ENCODE results near the gene GRAMD2A. TPM values are rescaled to one million over a fixed set of nuclear protein-coding genes. Genes with fewer than 3 reads are reported as not detected.

The GRAMD2A gene
- total RNA-seq, 1 donor from 2014 or later: 2.6 TPM

DNA sequence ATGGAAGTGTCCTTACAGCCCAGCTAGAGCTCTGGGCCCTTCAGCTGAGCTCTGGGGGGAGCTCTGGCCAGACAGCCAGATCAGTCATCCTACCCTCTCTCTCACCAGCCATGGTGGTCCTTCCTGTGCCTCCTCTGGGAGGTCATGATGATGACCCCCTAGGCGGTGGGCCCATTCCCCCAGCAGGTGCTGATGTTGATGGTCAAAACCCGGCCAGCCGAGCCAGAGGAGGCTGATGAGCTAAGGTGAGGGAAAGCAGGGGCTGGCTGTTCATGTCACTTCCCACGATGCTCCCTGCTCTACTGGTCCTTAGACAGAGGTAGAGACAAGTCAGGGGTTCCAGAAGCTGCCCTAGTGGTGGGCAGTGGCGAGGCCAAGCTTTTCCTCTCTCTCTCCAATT is 35.0 kb downstream of the GRAMD2A start:
- H3K4me1 Mint-ChIP-seq: peaks cover 4% of the 10 kb centered on the region
- no peaks in the 10 kb centered on the region for H3K9me3 Mint-ChIP-seq
- H3K27me3 Mint-ChIP-seq (ENCODE audit: low read depth): no peaks in the 10 kb centered on the region
- H3K27ac Mint-ChIP-seq: no peak overlapping the region
- no peaks in the 10 kb centered on the region for H3K36me3 Mint-ChIP-seq
- H3K4me3 Mint-ChIP-seq: no peak overlapping the region
- TF ChIP-seq CTCF (IDR thresholded peaks at IDR 0.05; ENCODE audit: unreplicated experiment): no peak
- no peak for DNase-seq (ENCODE audit: low spot score in 2 of 2, unreplicated experiment in 2 of 2)

GRCh38 chr15:72161361-72162132 is 36.0 kb downstream of the GRAMD2A start:
- no peak for DNase-seq (ENCODE audit: low spot score in 2 of 2, unreplicated experiment in 2 of 2)
- no peak for TF ChIP-seq CTCF (IDR thresholded peaks at IDR 0.05; ENCODE audit: unreplicated experiment)
- Mint-ChIP-seq H3K4me3 (no peak overlapping the region), H3K9me3 (no peaks in the 10 kb centered on the region), H3K27me3 (ENCODE audit: low read depth) (no peaks in the 10 kb centered on the region), H3K27ac (no peak overlapping the region), H3K36me3 (no peaks in the 10 kb centered on the region), H3K4me1 (no peaks in the 10 kb centered on the region)

DNA sequence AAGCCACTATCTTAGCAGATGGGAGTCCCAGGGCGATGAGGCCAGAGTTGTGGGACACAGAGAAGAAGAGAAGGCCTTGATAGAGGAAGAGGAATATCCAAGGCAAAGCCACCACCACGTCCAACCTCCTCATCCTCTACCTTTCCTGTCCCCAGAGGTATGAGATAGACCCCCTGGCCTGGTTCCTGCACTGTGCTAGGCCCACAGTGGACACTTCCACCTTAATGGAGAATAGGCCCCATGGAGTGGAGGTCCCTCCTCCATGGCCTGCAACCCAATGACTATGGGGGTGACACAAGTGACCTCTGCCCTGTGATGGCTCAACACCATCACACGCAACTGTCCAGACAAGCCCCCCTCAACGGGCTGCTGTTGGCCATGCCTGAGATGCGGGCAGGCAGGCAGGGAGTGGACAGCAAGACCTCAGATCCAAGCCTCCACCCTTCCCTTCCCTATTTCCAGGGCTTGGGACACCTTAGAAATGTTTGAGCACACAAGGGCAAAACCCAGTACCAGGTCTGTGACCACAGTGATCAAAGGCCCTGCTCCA is 36.8 kb downstream of the GRAMD2A start:
- Mint-ChIP-seq H3K27me3 (ENCODE audit: low read depth) (no peaks in the 10 kb centered on the region), H3K36me3 (no peaks in the 10 kb centered on the region), H3K4me3 (no peak overlapping the region), H3K9me3 (no peaks in the 10 kb centered on the region), H3K4me1 (peaks cover 4% of the 10 kb centered on the region), H3K27ac (no peak overlapping the region)
- no peak for TF ChIP-seq CTCF (IDR thresholded peaks at IDR 0.05; ENCODE audit: unreplicated experiment)
- no peak for DNase-seq (ENCODE audit: low spot score in 2 of 2, unreplicated experiment in 2 of 2)

DNA sequence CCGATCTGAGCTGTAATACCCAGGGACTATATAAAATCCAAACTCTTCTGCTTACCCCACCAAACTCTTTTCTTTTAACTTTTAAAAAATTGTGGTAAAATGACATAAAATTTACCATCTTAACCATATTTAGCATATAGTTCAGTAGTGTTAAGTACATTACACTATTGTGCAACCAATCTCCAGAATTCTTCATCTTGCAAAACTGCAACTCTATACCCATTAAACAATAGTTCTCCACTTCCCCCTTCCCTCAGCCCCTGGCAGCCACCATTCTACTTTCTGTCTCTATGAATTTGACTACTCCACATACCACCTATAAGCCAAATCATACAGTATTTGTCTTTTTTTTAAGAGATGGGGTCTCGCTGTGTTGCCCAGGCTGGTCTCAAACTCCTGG is 40.7 kb downstream of the GRAMD2A start:
- H3K9me3 Mint-ChIP-seq: no peaks in the 10 kb centered on the region
- H3K27me3 Mint-ChIP-seq (ENCODE audit: low read depth): no peaks in the 10 kb centered on the region
- no peak for DNase-seq (ENCODE audit: low spot score in 2 of 2, unreplicated experiment in 2 of 2)
- H3K4me1 Mint-ChIP-seq: peaks cover 18% of the 10 kb centered on the region
- H3K36me3 Mint-ChIP-seq: no peaks in the 10 kb centered on the region
- H3K27ac Mint-ChIP-seq: no peak overlapping the region
- H3K4me3 Mint-ChIP-seq: no peak overlapping the region
- no peak for TF ChIP-seq CTCF (IDR thresholded peaks at IDR 0.05; ENCODE audit: unreplicated experiment)

DNA sequence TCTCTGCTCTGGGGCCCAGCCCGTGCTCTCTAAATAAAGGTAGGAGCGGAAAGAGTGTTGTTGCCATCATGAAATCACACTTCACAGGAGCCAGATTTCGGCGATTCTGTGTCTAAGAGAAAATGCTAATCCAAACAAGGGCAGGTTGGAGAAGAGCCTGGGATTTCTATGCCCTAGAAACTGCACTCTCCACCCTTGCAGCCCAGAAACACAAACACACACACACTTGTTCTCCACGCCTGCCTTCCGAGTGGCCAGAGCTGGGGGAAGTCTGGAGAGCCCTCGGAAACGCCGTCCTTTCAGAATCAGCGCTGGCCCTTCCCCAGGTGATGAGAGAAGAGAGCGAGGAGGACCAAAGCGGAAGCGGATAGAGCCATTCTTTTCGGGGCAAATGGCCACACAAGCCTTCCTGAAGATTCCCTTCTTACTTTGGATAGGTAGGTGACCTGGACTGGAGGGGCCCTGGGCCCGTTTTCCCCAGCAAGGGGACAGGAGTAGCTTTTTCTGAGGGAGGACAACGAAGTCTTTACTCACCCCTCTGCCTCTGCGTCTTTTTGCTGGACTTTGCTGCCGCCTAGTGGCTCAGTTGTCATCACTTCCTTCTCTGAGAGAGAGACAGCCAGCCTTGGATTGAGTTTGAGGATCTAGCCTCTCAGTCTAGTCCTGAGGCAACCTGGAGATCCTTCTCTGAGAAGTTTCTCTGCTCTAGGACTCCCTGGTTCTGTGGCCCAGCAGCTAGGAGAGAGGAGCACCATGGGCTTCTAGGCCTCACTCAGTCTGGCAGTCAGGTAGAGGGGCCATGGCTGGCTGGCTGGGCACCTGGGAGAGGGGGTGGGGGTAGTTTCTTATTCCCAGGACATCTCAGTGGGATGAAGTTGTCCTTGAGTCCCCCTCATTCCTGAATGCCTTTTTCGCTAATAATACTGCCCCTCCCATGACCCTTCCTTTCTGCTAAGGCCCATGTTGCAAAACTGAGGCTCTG is 41.7 kb downstream of the GRAMD2A start:
- Mint-ChIP-seq H3K27me3 (ENCODE audit: low read depth) (no peaks in the 10 kb centered on the region), H3K4me3 (peak overlapping the region; percentile 39), H3K36me3 (no peaks in the 10 kb centered on the region), H3K27ac (peak overlapping the region; percentile 71), H3K9me3 (no peaks in the 10 kb centered on the region), H3K4me1 (peaks cover 18% of the 10 kb centered on the region)
- peak; percentile 84 for TF ChIP-seq CTCF (IDR thresholded peaks at IDR 0.05; ENCODE audit: unreplicated experiment)
- DNase-seq (ENCODE audit: low spot score in 2 of 2, unreplicated experiment in 2 of 2): peak; percentile 74 to 89
